GM19025 (cell line): ENCODE data around the gene ZNF451.
A peak's percentile ranks its signal among the peaks of the same experiment; 100 is the strongest.
"Not testable (repeated sequence)": the region's sequence is repeated elsewhere in the genome, so short reads cannot be mapped to it uniquely, and the experiment has no call there.

ENCODE experiments used
- ATAC-seq: cut with Tn5 transposase; IDR thresholded peaks from one replicate; pipeline ENCODE4 v1.9.1; 2021; ENCODE audit warnings: mild to moderate bottlenecking, low read depth, moderate library complexity; ENCODE audit not compliant: unreplicated experiment

Gene ZNF451

DNA sequence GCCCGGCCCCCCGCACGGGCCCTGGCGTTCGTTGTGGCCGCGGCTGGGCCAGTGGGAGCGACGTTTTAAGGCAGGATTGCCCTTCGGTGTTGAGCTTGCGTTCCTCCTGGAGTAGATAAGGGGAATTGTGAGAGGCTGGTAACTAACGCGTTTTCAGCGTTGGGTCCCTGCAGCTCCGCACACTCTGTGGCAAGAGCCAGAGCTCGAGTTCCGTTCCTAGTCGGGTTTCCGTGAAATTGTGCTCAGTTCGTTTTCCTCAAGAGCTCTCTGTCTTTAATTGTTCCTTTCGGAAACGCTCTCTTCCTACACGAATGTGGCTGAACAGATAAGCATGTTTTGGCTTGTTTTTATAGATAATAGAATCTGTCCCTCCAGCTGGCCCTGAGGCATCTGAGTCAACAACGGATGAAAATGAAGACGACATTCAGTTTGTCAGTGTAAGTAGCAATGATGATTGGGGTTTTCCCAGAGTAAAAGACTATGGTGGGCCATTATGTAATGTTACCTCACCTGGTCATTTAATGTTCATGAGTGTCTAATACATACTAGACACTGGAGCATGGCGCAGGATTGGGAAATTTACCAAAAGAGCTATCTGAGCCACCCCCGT is 575 bp downstream of the ZNF451 start:
- ATAC-seq, result peak; percentile 4

DNA sequence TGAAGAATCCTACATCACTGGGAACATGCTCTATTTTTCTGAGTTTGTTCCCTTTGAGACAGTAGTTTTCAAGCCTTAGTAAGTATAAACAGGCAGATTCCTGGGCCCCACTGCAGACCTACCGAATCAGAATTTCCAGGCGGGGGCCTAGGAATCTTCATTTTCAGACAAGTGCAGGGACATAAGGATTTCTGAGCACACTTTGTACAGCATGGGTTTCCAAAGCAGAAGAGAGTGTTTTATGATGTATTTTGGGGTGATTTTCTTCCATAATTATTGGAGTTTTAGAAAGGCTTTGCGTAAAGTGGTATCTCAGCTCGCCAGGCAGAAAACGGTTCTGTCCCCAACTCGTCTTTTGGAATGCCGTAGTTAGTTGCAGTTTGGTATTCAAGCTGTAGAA is 1.4 kb downstream of the ZNF451 start:
- ATAC-seq, result not testable (repeated sequence)

DNA sequence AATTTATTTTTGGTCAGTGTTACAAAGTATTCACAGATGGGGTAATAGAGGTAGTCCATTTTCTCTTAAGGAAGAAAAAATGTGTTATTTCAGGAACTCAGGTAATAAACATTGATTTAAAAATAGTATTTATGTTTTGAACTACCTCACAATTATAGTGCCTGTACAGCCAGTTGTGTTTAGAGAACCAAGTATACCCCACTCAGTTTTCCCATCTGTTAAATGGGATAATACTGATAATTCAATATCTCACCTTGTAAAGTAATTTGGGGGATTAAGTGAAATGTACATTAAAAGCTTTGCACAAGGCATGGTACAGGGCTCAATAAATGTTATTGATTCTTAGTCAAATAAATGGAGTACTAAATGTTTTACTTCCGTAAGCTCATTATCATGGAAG is 4.7 kb downstream of the ZNF451 start:
- no peak for ATAC-seq

DNA sequence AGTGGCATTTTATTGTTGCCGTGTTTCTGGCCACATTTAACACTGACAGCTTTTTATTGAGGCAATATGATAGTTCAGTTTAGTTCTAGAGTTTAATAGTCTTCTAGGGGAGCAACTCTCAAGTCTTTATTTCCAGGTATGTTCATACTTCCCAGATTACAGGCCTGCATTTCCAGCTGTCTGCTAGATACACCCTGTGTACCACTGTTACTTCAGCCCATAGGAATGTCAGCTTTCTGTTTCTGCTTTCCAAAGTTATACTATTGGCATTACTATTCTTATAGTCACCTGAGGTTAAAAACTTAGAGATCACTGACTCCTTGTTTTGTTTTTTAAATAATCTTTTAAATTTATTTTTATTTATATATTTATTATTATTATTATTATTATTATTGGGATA is 7.6 kb downstream of the ZNF451 start:
- no peak for ATAC-seq

DNA sequence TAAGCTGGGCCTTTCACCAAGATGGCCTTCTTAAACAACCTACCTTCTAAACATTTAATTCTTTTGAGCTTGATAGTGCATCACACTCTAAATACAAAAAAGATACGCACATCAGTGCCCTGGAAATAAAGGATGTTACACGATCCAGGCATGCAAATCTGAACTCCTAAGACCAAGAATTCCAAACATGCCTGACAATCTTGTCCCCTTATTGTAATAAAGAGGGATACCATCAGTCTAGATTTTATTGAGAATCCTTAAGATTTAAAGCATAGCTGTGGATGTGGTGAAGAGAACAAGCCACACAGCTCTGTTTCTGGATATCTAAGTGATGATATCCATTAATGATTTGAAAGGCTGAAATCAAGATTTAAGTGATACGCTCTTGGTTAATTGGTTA is 13.0 kb downstream of the ZNF451 start:
- no peak for ATAC-seq

DNA sequence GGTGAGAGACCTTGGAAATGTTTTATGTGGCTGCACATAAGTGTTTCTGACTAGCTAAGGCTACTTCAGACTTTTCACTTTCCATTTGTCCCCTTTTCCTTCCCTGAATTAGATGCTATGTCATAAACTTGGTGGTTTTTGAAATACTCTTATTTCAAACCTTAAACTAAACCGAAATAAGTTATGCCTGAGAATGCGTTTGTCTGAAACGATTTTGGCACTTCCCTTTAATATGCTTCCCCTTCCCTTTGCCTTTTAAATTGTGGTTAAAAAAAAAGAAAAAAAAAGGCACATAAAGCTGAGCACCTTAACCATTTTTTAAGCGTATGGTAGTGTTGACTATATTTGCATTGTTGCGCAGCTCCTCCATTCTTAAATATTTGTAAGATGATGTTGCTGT is 14.3 kb downstream of the ZNF451 start:
- ATAC-seq, result no peak

DNA sequence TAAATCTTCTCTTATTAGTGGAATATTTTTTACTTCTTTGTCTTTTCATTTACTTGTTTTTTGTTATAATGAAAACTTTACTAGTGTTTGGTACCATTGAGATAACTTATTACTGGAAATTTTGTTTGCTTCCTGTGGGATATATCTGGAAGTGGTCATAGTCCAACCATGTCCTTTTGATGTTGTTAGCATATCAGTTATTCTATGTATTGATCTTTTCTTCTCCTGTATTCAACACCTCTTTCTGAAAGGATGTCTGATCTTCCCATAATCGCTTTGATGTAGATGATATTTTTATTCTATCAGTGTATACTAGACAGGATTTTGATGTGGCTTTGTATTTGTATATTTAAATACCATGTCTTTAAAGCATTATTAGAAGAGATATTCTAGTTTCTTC is 17.0 kb downstream of the ZNF451 start:
- no peak for ATAC-seq

DNA sequence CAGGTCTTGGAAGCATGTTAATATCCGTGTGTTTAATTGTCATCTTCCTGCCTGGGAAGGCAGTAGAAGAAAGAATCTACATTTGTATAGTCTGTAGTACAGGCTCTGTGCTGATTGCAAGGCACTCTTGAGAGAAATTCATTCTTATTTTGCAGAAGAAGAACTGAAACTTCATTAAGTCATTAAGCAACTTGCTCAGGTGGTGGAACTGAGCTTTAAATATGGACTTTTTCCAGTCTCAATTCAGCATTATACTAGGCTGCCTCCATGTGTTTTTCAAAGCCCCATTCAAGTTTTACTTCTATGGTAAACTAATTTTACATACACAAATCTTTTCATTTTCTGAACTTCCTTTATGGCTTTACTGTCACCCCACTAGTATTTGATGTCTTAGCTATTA is 18.7 kb downstream of the ZNF451 start:
- ATAC-seq, result peak; percentile 93

- ATAC-seq, result no peak
These were observed 19.9 kb downstream of the ZNF451 start for GRCh38 chr6:57109880-57110279.

GRCh38 chr6:57113105-57113504 is 23.1 kb downstream of the ZNF451 start:
- ATAC-seq, result no peak

GRCh38 chr6:57116776-57117175 is 26.8 kb downstream of the ZNF451 start:
- ATAC-seq, result no peak

DNA sequence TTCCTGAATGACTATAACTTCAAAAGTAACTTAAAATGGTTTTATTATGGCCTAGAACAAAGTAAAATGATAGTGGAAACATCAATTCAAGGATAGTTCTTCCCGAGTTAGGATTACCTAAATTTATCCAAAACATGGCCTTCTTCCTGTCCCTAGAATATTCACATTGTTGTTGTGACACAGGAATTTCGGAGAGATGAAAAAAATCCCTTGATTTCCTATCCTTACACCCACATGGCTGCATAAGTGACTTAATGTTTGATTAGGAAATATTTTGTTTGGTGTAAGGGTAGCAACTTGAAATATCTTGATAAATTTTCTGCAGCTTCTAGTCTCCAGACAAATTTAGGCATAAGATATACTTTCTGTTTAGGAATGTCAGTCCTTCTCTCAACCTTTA is 27.8 kb downstream of the ZNF451 start:
- no peak for ATAC-seq

GRCh38 chr6:57123111-57123510 is 33.1 kb downstream of the ZNF451 start:
- ATAC-seq, result no peak

DNA sequence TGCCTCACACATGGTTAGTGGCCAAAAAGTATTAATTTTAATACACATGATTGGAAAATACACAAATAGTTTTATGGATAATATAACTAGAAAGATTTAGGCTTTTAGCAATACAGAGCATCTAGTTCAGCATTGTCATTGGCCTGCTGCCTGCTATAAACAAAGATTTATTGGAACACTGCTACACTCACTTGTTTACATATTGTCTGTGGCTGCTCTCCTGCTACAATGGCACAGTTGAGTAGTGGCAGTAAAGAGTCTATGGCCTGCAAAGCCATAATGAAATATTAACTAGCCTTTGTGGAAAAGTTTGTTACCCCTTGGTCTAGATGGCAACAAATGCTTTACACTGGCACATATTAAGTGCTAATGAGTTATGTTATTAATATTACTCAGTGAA is 37.8 kb downstream of the ZNF451 start:
- no peak for ATAC-seq

- ATAC-seq, result no peak
These were observed 40.7 kb downstream of the ZNF451 start for GRCh38 chr6:57130661-57131177.

GRCh38 chr6:57134954-57135353 is 45.0 kb downstream of the ZNF451 start:
- ATAC-seq, result no peak

GRCh38 chr6:57135885-57136284 is 45.9 kb downstream of the ZNF451 start:
- no peak for ATAC-seq

DNA sequence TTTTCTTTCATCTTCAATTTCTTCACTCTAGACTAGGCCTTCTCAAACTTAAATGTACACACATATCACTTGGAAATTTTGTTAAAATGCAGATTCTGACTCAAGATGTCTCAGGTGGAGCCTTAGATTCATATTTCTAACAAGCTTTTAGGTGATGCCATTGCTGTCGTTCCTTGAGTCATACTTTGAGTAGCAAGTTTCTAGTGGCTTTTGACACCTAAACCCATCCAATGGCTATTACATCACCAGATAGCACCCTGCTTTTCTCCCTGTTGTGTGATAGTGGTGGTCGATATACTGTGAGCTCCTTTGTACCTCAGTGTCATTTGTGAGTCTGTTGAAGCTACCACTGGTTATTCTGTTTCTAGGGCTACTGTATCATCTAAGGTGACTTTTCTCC is 47.4 kb downstream of the ZNF451 start:
- ATAC-seq, result no peak

GRCh38 chr6:57138026-57138425 is 48.0 kb downstream of the ZNF451 start:
- no peak for ATAC-seq

DNA sequence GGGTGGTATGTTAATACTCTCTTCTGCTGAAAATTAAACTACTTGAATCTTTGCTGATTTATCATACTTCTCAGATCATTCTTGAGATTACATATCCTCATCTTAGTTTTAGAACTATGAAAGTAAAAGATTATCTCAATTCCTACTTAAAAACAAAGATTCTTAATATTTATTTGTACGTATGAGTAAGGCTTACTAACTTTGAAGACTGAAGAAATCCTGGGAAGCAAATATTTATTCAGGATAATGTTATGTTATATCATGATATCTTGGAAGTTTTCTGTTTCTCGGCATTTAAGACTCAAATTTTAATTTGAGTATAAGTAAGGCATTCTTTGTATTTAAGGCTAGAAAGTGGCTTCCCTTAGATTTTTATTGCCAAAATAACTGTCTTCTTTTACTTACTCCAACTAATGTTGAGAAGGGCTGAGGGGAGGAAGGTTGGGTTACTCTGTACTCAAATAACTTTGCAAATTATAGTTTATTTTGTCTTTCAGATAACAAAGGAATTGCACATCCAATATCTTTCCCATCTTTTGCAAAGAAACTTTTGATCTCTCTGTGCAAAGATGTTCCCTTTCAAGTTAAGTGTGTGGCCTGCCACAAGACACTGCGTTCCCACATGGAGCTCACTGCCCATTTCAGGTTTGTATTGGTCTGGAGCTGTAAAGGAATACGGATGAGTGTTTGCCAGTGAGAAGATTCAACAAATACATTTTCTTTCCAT is 51.6 kb downstream of the ZNF451 start:
- no peak for ATAC-seq

DNA sequence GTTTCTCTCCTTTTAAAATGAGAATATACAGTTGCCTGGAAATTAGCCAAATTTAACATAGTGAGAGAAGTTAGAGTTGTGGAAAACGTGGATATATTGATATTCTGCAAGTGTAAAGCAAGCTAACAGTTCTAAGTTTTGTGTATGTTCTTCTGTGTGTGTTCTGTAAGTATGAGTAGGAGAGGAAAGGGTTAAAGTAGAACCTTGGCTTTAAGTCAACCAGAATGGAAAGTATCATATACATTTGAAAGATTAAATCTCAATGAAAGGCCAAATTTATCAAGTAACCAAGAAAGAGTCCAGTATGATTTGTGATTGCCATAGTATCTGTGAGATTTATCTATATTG is 52.2 kb downstream of the ZNF451 start:
- no peak for ATAC-seq

- no peak for ATAC-seq
These were observed 53.7 kb downstream of the ZNF451 start for GRCh38 chr6:57143690-57144089.
